ENCODE measurements around the gene PITPNC1. TPM values are rescaled to one million over a fixed set of nuclear protein-coding genes. Genes with fewer than 3 reads are reported as not detected.

PITPNC1 gene
- total and polyA plus RNA-seq, 2 of the 13 experiments (the other 11 are each of a cell fraction or from before 2014, with no cell fraction given) = 4.1 to 5.7 TPM

- peak; percentile 41; the same call in 1 of the 2 replicates for TF ChIP-seq RERE (CRISPR knock-in tag; IDR thresholded peaks at IDR 0.05; ENCODE audit: low read depth)
- TF ChIP-seq TFDP1 (CRISPR knock-in tag; IDR thresholded peaks at IDR 0.05; ENCODE audit: borderline replicate concordance) = peak; percentile 75; the same call in 1 of the 2 replicates
- no peak for TF ChIP-seq ZNF333 (CRISPR knock-in tag; IDR thresholded peaks at IDR 0.05; ENCODE audit: borderline replicate concordance)
- TF ChIP-seq ZC3H13 (CRISPR knock-in tag; IDR thresholded peaks at IDR 0.05) = peak; percentile 90; the same call in 1 of the 2 replicates
- peak; percentile 80; the same call in 1 of the 2 replicates for TF ChIP-seq ZNF263 (CRISPR knock-in tag; IDR thresholded peaks at IDR 0.05)
- peak; percentile 73 for TF ChIP-seq ZNF768 (CRISPR knock-in tag; IDR thresholded peaks at IDR 0.05)
- TF ChIP-seq ZNF687 (CRISPR knock-in tag; IDR thresholded peaks at IDR 0.05) = peak; percentile 99
- peak; percentile 28; the same call in 1 of the 2 replicates for TF ChIP-seq NR2F2 (IDR thresholded peaks at IDR 0.05; ENCODE audit: borderline replicate concordance, low read depth)
- no peak for TF ChIP-seq CREBL2 (CRISPR knock-in tag; IDR thresholded peaks at IDR 0.05; ENCODE audit: borderline replicate concordance)
- peak; percentile 97 for TF ChIP-seq ZSCAN31 (CRISPR knock-in tag; IDR thresholded peaks at IDR 0.05; ENCODE audit: low read depth)
- TF ChIP-seq ZSCAN5A (CRISPR knock-in tag; IDR thresholded peaks at IDR 0.05; ENCODE audit: borderline replicate concordance) = peak; percentile 99
- TF ChIP-seq CBX1 (IDR thresholded peaks at IDR 0.05; ENCODE audit: low read depth) = peak; percentile 98
- no peak for TF ChIP-seq KAT2B (IDR thresholded peaks at IDR 0.05; ENCODE audit: borderline replicate concordance, low read depth, low read length)
- TF ChIP-seq CENPBD1 (CRISPR knock-in tag; IDR thresholded peaks at IDR 0.05; ENCODE audit: borderline replicate concordance, low read depth) = peak; percentile 74
Measured at GRCh38 chr17:67717624-67718324, 340.7 kb downstream of the PITPNC1 start, which contains the start of gene NOL11 (continued).
